A549 (cell line): ENCODE results near the gene APOBEC3H. TPM values are rescaled to one million over a fixed set of nuclear protein-coding genes. Genes with fewer than 3 reads are reported as not detected.

ENCODE experiments used
- ATAC-seq, 2 experiments: fragments of 200-7000 bp in 1 of 2; fragments of >200 bp in 1 of 2; cut with Nextera tagmentation in 1 of 2; cut with Tn5 transposase in 1 of 2; 3 replicates each; pipeline versions ENCODE4 v1.8.0 to v1.9.1; 2018 to 2020; ENCODE audit warnings: mild to moderate bottlenecking in 1 of 2, moderate library complexity in 1 of 2
- CTCF ChIA-PET: fragments of 300-600 bp; sonication (Branson Sonifier 250); formaldehyde crosslinking; extraction: SDS; loops from one replicate; lab custom pipeline; 2021; ENCODE audit warnings: antibody characterized with exemption, inconsistent platforms; lab: Yijun Ruan, JAX
- POLR2A ChIA-PET: fragments of 350-600 bp; formaldehyde crosslinking; extraction: SDS; loops from one replicate; lab custom pipeline; 2021; ENCODE audit warnings: antibody characterized with exemption, inconsistent platforms; lab: Yijun Ruan, JAX
- DNase-seq, 2 experiments: peaks; one replicate each; pipeline versions ENCODE4 v3.0.0 to v3.0.0-alpha.2; 2011 to 2016; ENCODE audit warnings: low read depth in 1 of 2, low spot score in 1 of 2
- FAIRE-seq: peaks from 2 replicates; lab custom pipeline; 2011; peaks lifted over from hg19 to GRCh38; lab: Jason Lieb, UNC
- H3K27ac ChIP-seq, 2 experiments: fragments of >200 bp; sonication (Bioruptor Twin); formaldehyde crosslinking; 3 replicates each; pipeline ENCODE4 v1.5.1; 2016 to 2017
- H3K4me1 ChIP-seq: fragments of >200 bp; sonication (Bioruptor Twin); formaldehyde crosslinking; 3 replicates; pipeline ENCODE4 v1.6.1; 2016
- H3K4me2 ChIP-seq: fragments of >200 bp; sonication (Bioruptor Twin); formaldehyde crosslinking; 3 replicates; pipeline ENCODE4 v1.6.1; 2016
- H3K4me3 ChIP-seq: fragments of >200 bp; sonication (Bioruptor Twin); formaldehyde crosslinking; 3 replicates; pipeline ENCODE4 v1.5.1; 2016
- H3K9me3 ChIP-seq: fragments of >200 bp; sonication (Bioruptor Twin); formaldehyde crosslinking; 3 replicates; pipeline ENCODE4 v1.6.1; 2016
- CBX2 ChIP-seq: fragments of 200-600 bp; sonication (generic); IDR thresholded peaks from 2 replicates; pipeline ENCODE4 v1.6.1; 2016; ENCODE audit warnings: low read depth, mild to moderate bottlenecking, borderline replicate concordance
- EHF ChIP-seq: fragments of 250-450 bp; sonication (Bioruptor Pico); IDR thresholded peaks from 2 replicates; pipeline ENCODE4 v1.5.0; 2020; ENCODE audit warnings: mild to moderate bottlenecking
- EP300 ChIP-seq, 2 experiments: fragments of >200 bp; sonication (Bioruptor Twin); formaldehyde crosslinking; IDR thresholded peaks; 2 replicates in 1 of 2; 3 replicates in 1 of 2; pipeline ENCODE4 v1.6.1; 2016 to 2017
- FOSB ChIP-seq: fragments of 250-450 bp; sonication (Bioruptor Pico); IDR thresholded peaks from 2 replicates; pipeline ENCODE4 v1.5.0; 2020; ENCODE audit warnings: mild to moderate bottlenecking, moderate library complexity
- HDAC2 ChIP-seq: fragments of 200-600 bp; sonication (generic); IDR thresholded peaks from 2 replicates; pipeline ENCODE4 v1.6.1; 2016
- HEYL ChIP-seq: fragments of 250-450 bp; sonication (Bioruptor Pico); IDR thresholded peaks from 2 replicates; pipeline ENCODE4 v1.8.0; 2021; ENCODE audit warnings: mild to moderate bottlenecking, moderate library complexity
- HOXA7 ChIP-seq: fragments of 250-450 bp; sonication (Bioruptor Pico); IDR thresholded peaks from 2 replicates; pipeline ENCODE4 v1.5.0; 2020; ENCODE audit warnings: mild to moderate bottlenecking, moderate library complexity
- HOXB5 ChIP-seq: fragments of 250-450 bp; sonication (Bioruptor Pico); IDR thresholded peaks from 2 replicates; pipeline ENCODE4 v1.5.0; 2020; ENCODE audit warnings: mild to moderate bottlenecking, moderate library complexity
- JUNB ChIP-seq: fragments of >200 bp; sonication (Bioruptor Twin); formaldehyde crosslinking; IDR thresholded peaks from 2 replicates; pipeline ENCODE4 v1.6.1; 2016
- KDM5A ChIP-seq: fragments of 200-600 bp; sonication (generic); IDR thresholded peaks from 2 replicates; pipeline ENCODE4 v1.6.1; 2016; ENCODE audit warnings: antibody characterized with exemption, mild to moderate bottlenecking
- MAZ ChIP-seq: fragments of 150-350 bp; IDR thresholded peaks from 2 replicates; pipeline ENCODE4 v1.6.1; 2014; ENCODE audit warnings: antibody characterized with exemption, low read depth, low read length, borderline replicate concordance
- NFE2L2 ChIP-seq: fragments of 150-350 bp; conservative IDR thresholded peaks from 2 replicates; pipeline ENCODE4 v1.6.1; 2014; ENCODE audit warnings: low read length
- NPAS2 ChIP-seq: fragments of 250-450 bp; sonication (Bioruptor Pico); IDR thresholded peaks from 2 replicates; pipeline ENCODE4 v1.8.0; 2022; ENCODE audit warnings: mild to moderate bottlenecking, moderate library complexity, borderline replicate concordance
- NR3C1 ChIP-seq: fragments of >200 bp; sonication (Bioruptor Twin); formaldehyde crosslinking; IDR thresholded peaks from 3 replicates; pipeline ENCODE4 v1.6.1; 2017
- RARB ChIP-seq: fragments of 250-450 bp; sonication (Bioruptor Pico); IDR thresholded peaks from 2 replicates; pipeline ENCODE4 v1.8.0; 2021; ENCODE audit warnings: mild to moderate bottlenecking, moderate library complexity
- RNF2 ChIP-seq: fragments of 200-600 bp; sonication (generic); IDR thresholded peaks from 2 replicates; pipeline ENCODE4 v1.6.1; 2016; ENCODE audit warnings: low read depth, mild to moderate bottlenecking, antibody characterized with exemption, moderate library complexity, borderline replicate concordance
- SREBF2 ChIP-seq: fragments of 450-650 bp; IDR thresholded peaks from 2 replicates; pipeline ENCODE4 v1.6.1; 2014; ENCODE audit warnings: mild to moderate bottlenecking, moderate library complexity
- TFCP2L1 ChIP-seq: fragments of 250-450 bp; sonication (Bioruptor Pico); IDR thresholded peaks from 2 replicates; pipeline ENCODE4 v1.5.0; 2021; ENCODE audit warnings: mild to moderate bottlenecking
- ZNF302 ChIP-seq: fragments of 250-450 bp; sonication (Bioruptor Pico); IDR thresholded peaks from 2 replicates; pipeline ENCODE4 v1.9.0; 2021; ENCODE audit warnings: inconsistent platforms, mild to moderate bottlenecking, moderate library complexity
- WGBS: methylation state at CpG from one replicate; pipeline ENCODE4 v1.1.6; 2017; ENCODE audit errors: missing lambda C conversion rate; 5-methylcytosine and 5-hydroxymethylcytosine counted together
- polyA plus RNA-seq, 4 experiments: library from polyadenylated mRNA; depleted of rRNA in 3 of 4; stranded (reverse); fragments of >200 nt; fragmentation: RNase III in 1 of 4; extraction: RNeasy Plus Mini Kit Qiagen cat#74134 plus additional on column Dnase treatment in 1 of 4; gene quantifications; 2 replicates in 3 of 4; 3 replicates in 1 of 4; pipeline ENCODE4 v1.2.3, GENCODE V29; 2011 to 2017
- TF ChIP-seq, protein P1 (sequence below): IDR thresholded peaks from 2 replicates; pipeline ENCODE4 v1.6.1; 2012; ENCODE audit warnings: low read depth, borderline replicate concordance
- TF ChIP-seq, protein P2 (sequence below): IDR thresholded peaks from 2 replicates; pipeline ENCODE4 v1.6.1; 2012
- TF ChIP-seq, protein P3 (sequence below): fragments of >200 bp; sonication (Bioruptor Twin); formaldehyde crosslinking; IDR thresholded peaks from 3 replicates; pipeline ENCODE4 v1.5.1; 2016
- TF ChIP-seq, protein P4 (sequence below): IDR thresholded peaks from 2 replicates; pipeline ENCODE4 v1.6.1; 2012

APOBEC3H gene
- polyA plus RNA-seq, 2 of the 4 experiments (the other 2 are of a cell fraction), result 0.39 to 0.43 TPM

DNA sequence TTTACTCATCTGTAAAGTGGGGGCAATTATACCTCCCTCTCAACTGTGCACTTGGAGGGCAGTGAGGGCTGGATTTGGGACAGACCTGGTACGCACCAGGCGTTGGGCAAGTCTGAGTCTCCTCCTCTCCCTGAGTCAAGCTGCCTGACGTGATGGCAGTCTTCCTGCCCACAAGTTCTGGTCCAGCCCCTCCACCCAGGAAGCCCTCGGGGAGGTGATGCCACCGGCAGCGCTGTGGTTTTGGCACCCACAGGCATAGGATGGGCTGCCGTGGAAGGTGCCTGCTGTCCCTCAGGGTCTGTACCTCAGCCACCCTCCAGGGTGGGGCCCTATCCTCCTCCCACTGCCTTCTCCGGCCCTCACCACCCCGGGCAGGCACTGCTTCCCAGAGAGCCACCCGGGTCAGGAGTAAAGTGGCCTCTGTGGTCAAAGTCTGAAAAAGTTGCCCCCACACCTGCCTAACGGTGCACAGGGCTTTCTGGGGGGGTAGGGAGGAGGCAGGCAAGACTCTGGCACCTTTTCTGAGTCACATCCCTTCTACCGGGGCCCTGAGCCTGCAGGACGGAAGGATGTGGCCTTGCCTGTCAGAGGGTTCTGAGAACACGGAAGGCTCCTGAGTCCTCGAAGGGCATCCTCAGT is 6.5 kb upstream of the APOBEC3H start:
- H3K27ac ChIP-seq, result no peak overlapping the region
- ChIA-PET CTCF (no interaction called here), POLR2A (no interaction called here)
- no peaks in the 10 kb centered on the region for H3K4me1 ChIP-seq
- WGBS, result 74% methylated on average over 8 of the region's 15 CpGs
- H3K4me3 ChIP-seq, result no peak overlapping the region
- no peak for DNase-seq
- no peaks in the 10 kb centered on the region for H3K9me3 ChIP-seq
- no peak for FAIRE-seq
- no peak overlapping the region for H3K4me2 ChIP-seq
- no peak for ATAC-seq
- TF ChIP-seq, protein P1, sequence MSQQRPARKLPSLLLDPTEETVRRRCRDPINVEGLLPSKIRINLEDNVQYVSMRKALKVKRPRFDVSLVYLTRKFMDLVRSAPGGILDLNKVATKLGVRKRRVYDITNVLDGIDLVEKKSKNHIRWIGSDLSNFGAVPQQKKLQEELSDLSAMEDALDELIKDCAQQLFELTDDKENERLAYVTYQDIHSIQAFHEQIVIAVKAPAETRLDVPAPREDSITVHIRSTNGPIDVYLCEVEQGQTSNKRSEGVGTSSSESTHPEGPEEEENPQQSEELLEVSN, result no peak
- TF ChIP-seq, protein P2, sequence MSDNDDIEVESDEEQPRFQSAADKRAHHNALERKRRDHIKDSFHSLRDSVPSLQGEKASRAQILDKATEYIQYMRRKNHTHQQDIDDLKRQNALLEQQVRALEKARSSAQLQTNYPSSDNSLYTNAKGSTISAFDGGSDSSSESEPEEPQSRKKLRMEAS, result no peak
- TF ChIP-seq NFE2L2 (no peak), MAZ (no peak), JUNB (no peak), KDM5A (no peak), HEYL (no peak), SREBF2 (no peak), RARB (CRISPR knock-in tag) (no peak), NR3C1 (no peak), ZNF302 (no peak), TFCP2L1 (CRISPR knock-in tag) (no peak), EP300 (IDR thresholded peaks at IDR 0.05) (no peak), NPAS2 (CRISPR knock-in tag) (no peak), CBX2 (no peak), RNF2 (no peak), HOXA7 (no peak)
- TF ChIP-seq, protein P3, sequence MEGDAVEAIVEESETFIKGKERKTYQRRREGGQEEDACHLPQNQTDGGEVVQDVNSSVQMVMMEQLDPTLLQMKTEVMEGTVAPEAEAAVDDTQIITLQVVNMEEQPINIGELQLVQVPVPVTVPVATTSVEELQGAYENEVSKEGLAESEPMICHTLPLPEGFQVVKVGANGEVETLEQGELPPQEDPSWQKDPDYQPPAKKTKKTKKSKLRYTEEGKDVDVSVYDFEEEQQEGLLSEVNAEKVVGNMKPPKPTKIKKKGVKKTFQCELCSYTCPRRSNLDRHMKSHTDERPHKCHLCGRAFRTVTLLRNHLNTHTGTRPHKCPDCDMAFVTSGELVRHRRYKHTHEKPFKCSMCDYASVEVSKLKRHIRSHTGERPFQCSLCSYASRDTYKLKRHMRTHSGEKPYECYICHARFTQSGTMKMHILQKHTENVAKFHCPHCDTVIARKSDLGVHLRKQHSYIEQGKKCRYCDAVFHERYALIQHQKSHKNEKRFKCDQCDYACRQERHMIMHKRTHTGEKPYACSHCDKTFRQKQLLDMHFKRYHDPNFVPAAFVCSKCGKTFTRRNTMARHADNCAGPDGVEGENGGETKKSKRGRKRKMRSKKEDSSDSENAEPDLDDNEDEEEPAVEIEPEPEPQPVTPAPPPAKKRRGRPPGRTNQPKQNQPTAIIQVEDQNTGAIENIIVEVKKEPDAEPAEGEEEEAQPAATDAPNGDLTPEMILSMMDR, result no peak
- TF ChIP-seq, protein P4, sequence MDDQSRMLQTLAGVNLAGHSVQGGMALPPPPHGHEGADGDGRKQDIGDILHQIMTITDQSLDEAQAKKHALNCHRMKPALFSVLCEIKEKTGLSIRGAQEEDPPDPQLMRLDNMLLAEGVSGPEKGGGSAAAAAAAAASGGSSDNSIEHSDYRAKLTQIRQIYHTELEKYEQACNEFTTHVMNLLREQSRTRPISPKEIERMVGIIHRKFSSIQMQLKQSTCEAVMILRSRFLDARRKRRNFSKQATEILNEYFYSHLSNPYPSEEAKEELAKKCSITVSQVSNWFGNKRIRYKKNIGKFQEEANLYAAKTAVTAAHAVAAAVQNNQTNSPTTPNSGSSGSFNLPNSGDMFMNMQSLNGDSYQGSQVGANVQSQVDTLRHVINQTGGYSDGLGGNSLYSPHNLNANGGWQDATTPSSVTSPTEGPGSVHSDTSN, result no peak

DNA sequence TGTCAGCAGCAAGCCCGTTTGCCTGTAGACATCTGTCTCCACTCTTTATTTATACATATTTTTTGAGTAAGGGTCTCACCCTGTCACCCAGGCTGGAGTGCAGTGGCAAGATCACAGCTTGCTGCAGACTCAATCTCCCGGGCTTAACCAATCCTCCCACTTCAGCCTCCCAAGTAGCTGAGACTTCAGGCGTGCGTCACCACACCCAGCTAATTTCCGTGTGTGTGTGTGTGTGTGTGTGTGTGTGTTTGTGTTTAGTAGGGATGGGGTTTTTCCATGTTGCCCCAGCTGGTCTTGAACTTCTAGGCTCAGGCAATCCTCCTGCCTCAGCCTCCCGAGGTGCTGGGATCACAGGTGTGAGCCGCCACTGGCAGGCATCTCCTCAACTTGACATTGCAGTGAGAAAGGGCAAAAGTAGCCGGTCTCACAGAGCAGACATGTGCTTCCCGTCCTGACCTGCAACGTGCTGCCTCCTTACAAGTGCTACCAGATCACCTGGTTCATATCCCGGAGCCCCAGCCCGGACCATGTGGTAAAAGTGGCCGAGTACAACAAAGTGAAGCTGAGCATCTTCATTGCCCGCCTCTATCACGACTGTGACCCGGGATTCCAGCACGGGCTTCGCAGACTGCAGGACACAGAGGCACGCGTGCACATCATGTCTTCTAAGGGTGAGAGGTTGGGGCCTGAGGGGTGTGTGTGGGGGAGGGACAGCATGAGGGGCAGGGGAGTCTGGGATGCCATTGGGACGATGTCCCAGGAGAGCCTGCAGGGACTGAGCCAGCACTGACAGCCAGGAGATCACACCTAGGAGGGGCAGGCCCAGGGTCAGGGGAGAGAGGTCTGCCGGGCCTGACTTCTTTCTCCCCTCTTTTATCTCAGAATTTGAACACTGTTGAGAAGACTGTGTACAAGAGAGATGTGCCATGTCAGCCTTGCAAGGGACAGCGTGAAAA is 5.6 kb upstream of the APOBEC3H start:
- 81% methylated on average over 10 of the region's 23 CpGs for WGBS
- Histone ChIP-seq H3K9me3 (no peaks in the 10 kb centered on the region), H3K27ac (no peak overlapping the region), H3K4me2 (no peak overlapping the region), H3K4me1 (no peaks in the 10 kb centered on the region), H3K4me3 (no peak overlapping the region)
- FAIRE-seq, result no peak
- ATAC-seq, result no peak
- POLR2A ChIA-PET, result no interaction called here
- no peak for DNase-seq
- CTCF ChIA-PET, result interaction anchor here (1.1 kb wide), 1 partner anchor 35 kb away, joined by 3 read pairs; no protein-coding TSS in a partner anchor
- TF ChIP-seq HOXB5 (CRISPR knock-in tag) (no peak), SREBF2 (no peak), FOSB (CRISPR knock-in tag) (no peak), EHF (CRISPR knock-in tag) (no peak), HDAC2 (no peak)
